B cell (primary cell): ENCODE results near the gene RIPOR3.
"Not testable (repeated sequence)": the region's sequence is repeated elsewhere in the genome, so short reads cannot be mapped to it uniquely, and the experiment has no call there.

Source experiments
- CTCF ChIP-seq: fragments of 200-600 bp; IDR thresholded peaks from one replicate; pipeline ENCODE4 v1.8.0; 2022; ENCODE audit warnings: antibody characterized with exemption, mild to moderate bottlenecking
- EZH2 ChIP-seq: IDR thresholded peaks from 2 replicates; pipeline ENCODE4 v1.6.1; 2012; ENCODE audit warnings: borderline replicate concordance, low read depth, mild to moderate bottlenecking, moderate library complexity, low read length; ENCODE audit not compliant: insufficient read depth, poor library complexity, severe bottlenecking

- not testable (repeated sequence) for TF ChIP-seq EZH2, CTCF
These were observed 70.9 kb downstream of the RIPOR3 start for GRCh38 chr20:50620459-50620858.
